GM23338 (cell line): ENCODE data around the gene LUZP2. TPM values are rescaled to one million over a fixed set of nuclear protein-coding genes. Genes with fewer than 3 reads are reported as not detected.

Experiments used
- ATAC-seq: fragments of 200-7000 bp; cut with Tn5 transposase; 3 replicates; pipeline ENCODE4 v1.9.1; 2020
- DNase-seq: peaks from one replicate; pipeline ENCODE4 v3.0.0-alpha.2; 2015; ENCODE audit warnings: low spot score
- H2AFZ ChIP-seq: fragments of 200-600 bp; sonication (generic); 2 replicates; pipeline ENCODE4 v1.8.0; 2016; ENCODE audit warnings: antibody characterized with exemption, mild to moderate bottlenecking, moderate library complexity
- H3F3A ChIP-seq: fragments of 200-600 bp; sonication (generic); replicated peaks from 2 replicates; pipeline ENCODE4 v1.8.0; 2017; ENCODE audit warnings: antibody characterized with exemption, mixed run types, low read depth
- H3K27ac ChIP-seq: fragments of 200-600 bp; sonication (generic); 2 replicates; pipeline ENCODE4 v1.6.1; 2016; ENCODE audit warnings: low read depth
- H3K27me3 ChIP-seq: fragments of 200-600 bp; sonication (generic); 2 replicates; pipeline ENCODE4 v1.8.0; 2016; ENCODE audit warnings: mild to moderate bottlenecking, mixed run types, moderate library complexity; ENCODE audit not compliant: insufficient read depth
- H3K36me3 ChIP-seq: fragments of 200-600 bp; sonication (generic); 2 replicates; pipeline ENCODE4 v1.8.0; 2016; ENCODE audit warnings: mild to moderate bottlenecking; ENCODE audit not compliant: insufficient read depth
- H3K4me1 ChIP-seq: fragments of 200-600 bp; sonication (generic); 2 replicates; pipeline ENCODE4 v1.8.0; 2016; ENCODE audit warnings: mild to moderate bottlenecking, moderate library complexity; ENCODE audit not compliant: insufficient read depth
- H3K4me2 ChIP-seq: fragments of 200-600 bp; sonication (generic); 2 replicates; pipeline ENCODE4 v1.7.1; 2017; ENCODE audit warnings: mixed run types
- H3K4me3 ChIP-seq: fragments of 200-600 bp; sonication (generic); 2 replicates; pipeline ENCODE4 v1.6.1; 2016; ENCODE audit warnings: mixed run types
- H3K79me2 ChIP-seq: fragments of 200-600 bp; sonication (generic); replicated peaks from 2 replicates; pipeline ENCODE4 v1.8.0; 2017; ENCODE audit warnings: mild to moderate bottlenecking; ENCODE audit not compliant: insufficient read depth
- H3K9me2 ChIP-seq: fragments of 200-600 bp; sonication (generic); 2 replicates; pipeline ENCODE4 v1.8.0; 2017; ENCODE audit not compliant: insufficient read depth
- H4K20me1 ChIP-seq: fragments of 200-600 bp; sonication (generic); replicated peaks from 2 replicates; pipeline ENCODE4 v1.8.0; 2017; ENCODE audit warnings: mild to moderate bottlenecking; ENCODE audit not compliant: insufficient read depth
- H3K27ac Mint-ChIP-seq: 2 replicates; pipeline ENCODE4 v1.8.0; 2020; ENCODE audit warnings: inconsistent platforms, mild to moderate bottlenecking, moderate library complexity, mixed read lengths
- H3K27me3 Mint-ChIP-seq: 3 replicates; pipeline ENCODE4 v1.8.0; 2022; ENCODE audit warnings: low read depth, mild to moderate bottlenecking, moderate library complexity, mixed read lengths, inconsistent platforms; ENCODE audit not compliant: insufficient read depth, poor library complexity
- H3K36me3 Mint-ChIP-seq: 3 replicates; pipeline ENCODE4 v1.8.0; 2021; ENCODE audit warnings: low read depth, mild to moderate bottlenecking, inconsistent platforms, moderate library complexity, mixed read lengths
- H3K4me1 Mint-ChIP-seq: 3 replicates; pipeline ENCODE4 v1.8.0; 2020; ENCODE audit warnings: mild to moderate bottlenecking, inconsistent platforms, mixed read lengths
- H3K4me3 Mint-ChIP-seq: 3 replicates; pipeline ENCODE4 v1.8.0; 2021; ENCODE audit warnings: moderate library complexity, mild to moderate bottlenecking, inconsistent platforms, mixed read lengths
- H3K9me3 Mint-ChIP-seq: 3 replicates; pipeline ENCODE4 v1.8.0; 2020; ENCODE audit warnings: moderate library complexity, mild to moderate bottlenecking, inconsistent platforms, mixed read lengths
- CREB1 ChIP-seq: fragments of 250-450 bp; sonication (Bioruptor Pico); IDR thresholded peaks from 2 replicates; pipeline ENCODE4 v1.5.0; 2020; ENCODE audit warnings: low read depth, mild to moderate bottlenecking, moderate library complexity
- CTCF ChIP-seq, 2 experiments: fragments of 200-600 bp in 1 of 2; sonication (generic) in 1 of 2; conservative IDR thresholded peaks; 2 replicates each; pipeline versions ENCODE4 v1.5.1 to v1.6.1; 2016 to 2017; ENCODE audit warnings: antibody characterized with exemption in 2 of 2, low read depth in 2 of 2, mild to moderate bottlenecking in 2 of 2, moderate library complexity in 1 of 2
- NANOG ChIP-seq: IDR thresholded peaks from 2 replicates; pipeline ENCODE4 v1.6.1; 2016; ENCODE audit warnings: antibody characterized with exemption, borderline replicate concordance
- polyA plus RNA-seq: library from polyadenylated mRNA; unstranded; fragments of >200 nt; fragmentation: Nextera tagmentation; extraction: Ambion mirVana; gene quantifications from 2 replicates; pipeline ENCODE4 v1.2.1, GENCODE V29; 2016
- total RNA-seq: library from RNA; depleted of rRNA; stranded (reverse); fragments of >200 nt; shearing (Covaris generic); gene quantifications from 2 replicates; pipeline ENCODE4 v1.2.3, GENCODE V29; 2014
- TF ChIP-seq, protein P1 (sequence below): IDR thresholded peaks from one replicate; pipeline ENCODE4 v1.6.1; 2018; ENCODE audit warnings: antibody characterized with exemption; ENCODE audit not compliant: unreplicated experiment
- TF ChIP-seq, protein P2 (sequence below): fragments of 250-450 bp; sonication (Bioruptor Pico); IDR thresholded peaks from 2 replicates; pipeline ENCODE4 v1.5.0; 2020; ENCODE audit warnings: mild to moderate bottlenecking, moderate library complexity

LUZP2 gene
- total and polyA plus RNA-seq, 2 experiments from 2014 or later = 2.0 to 9.2 TPM

DNA sequence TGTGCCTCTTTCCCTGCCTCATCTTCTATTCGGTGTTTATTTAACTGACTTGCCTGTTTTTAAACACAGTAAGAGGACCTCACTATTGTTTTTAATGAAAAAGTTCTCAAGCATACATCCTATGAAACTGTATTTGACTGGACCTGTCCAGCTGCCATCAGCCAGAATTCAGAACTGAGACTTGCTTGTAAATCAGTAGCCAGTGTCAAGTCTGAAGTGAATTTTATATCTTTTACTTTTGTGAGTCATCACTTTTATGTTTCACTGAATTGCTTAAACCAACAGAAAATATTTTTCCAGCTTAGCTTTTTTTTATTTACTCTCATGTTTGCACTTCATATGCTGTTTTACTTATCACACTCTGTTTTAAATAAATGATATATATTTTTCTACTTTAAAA lies 88.3 kb downstream of the LUZP2 start:
- TF ChIP-seq, protein P1, sequence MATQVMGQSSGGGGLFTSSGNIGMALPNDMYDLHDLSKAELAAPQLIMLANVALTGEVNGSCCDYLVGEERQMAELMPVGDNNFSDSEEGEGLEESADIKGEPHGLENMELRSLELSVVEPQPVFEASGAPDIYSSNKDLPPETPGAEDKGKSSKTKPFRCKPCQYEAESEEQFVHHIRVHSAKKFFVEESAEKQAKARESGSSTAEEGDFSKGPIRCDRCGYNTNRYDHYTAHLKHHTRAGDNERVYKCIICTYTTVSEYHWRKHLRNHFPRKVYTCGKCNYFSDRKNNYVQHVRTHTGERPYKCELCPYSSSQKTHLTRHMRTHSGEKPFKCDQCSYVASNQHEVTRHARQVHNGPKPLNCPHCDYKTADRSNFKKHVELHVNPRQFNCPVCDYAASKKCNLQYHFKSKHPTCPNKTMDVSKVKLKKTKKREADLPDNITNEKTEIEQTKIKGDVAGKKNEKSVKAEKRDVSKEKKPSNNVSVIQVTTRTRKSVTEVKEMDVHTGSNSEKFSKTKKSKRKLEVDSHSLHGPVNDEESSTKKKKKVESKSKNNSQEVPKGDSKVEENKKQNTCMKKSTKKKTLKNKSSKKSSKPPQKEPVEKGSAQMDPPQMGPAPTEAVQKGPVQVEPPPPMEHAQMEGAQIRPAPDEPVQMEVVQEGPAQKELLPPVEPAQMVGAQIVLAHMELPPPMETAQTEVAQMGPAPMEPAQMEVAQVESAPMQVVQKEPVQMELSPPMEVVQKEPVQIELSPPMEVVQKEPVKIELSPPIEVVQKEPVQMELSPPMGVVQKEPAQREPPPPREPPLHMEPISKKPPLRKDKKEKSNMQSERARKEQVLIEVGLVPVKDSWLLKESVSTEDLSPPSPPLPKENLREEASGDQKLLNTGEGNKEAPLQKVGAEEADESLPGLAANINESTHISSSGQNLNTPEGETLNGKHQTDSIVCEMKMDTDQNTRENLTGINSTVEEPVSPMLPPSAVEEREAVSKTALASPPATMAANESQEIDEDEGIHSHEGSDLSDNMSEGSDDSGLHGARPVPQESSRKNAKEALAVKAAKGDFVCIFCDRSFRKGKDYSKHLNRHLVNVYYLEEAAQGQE = no peak
- TF ChIP-seq CREB1 (no peak), NANOG (no peak), CTCF (conservative IDR thresholded peaks at IDR 0.05; ENCODE audit: low read depth in 2 of 2) (no peak)
- TF ChIP-seq, protein P2, sequence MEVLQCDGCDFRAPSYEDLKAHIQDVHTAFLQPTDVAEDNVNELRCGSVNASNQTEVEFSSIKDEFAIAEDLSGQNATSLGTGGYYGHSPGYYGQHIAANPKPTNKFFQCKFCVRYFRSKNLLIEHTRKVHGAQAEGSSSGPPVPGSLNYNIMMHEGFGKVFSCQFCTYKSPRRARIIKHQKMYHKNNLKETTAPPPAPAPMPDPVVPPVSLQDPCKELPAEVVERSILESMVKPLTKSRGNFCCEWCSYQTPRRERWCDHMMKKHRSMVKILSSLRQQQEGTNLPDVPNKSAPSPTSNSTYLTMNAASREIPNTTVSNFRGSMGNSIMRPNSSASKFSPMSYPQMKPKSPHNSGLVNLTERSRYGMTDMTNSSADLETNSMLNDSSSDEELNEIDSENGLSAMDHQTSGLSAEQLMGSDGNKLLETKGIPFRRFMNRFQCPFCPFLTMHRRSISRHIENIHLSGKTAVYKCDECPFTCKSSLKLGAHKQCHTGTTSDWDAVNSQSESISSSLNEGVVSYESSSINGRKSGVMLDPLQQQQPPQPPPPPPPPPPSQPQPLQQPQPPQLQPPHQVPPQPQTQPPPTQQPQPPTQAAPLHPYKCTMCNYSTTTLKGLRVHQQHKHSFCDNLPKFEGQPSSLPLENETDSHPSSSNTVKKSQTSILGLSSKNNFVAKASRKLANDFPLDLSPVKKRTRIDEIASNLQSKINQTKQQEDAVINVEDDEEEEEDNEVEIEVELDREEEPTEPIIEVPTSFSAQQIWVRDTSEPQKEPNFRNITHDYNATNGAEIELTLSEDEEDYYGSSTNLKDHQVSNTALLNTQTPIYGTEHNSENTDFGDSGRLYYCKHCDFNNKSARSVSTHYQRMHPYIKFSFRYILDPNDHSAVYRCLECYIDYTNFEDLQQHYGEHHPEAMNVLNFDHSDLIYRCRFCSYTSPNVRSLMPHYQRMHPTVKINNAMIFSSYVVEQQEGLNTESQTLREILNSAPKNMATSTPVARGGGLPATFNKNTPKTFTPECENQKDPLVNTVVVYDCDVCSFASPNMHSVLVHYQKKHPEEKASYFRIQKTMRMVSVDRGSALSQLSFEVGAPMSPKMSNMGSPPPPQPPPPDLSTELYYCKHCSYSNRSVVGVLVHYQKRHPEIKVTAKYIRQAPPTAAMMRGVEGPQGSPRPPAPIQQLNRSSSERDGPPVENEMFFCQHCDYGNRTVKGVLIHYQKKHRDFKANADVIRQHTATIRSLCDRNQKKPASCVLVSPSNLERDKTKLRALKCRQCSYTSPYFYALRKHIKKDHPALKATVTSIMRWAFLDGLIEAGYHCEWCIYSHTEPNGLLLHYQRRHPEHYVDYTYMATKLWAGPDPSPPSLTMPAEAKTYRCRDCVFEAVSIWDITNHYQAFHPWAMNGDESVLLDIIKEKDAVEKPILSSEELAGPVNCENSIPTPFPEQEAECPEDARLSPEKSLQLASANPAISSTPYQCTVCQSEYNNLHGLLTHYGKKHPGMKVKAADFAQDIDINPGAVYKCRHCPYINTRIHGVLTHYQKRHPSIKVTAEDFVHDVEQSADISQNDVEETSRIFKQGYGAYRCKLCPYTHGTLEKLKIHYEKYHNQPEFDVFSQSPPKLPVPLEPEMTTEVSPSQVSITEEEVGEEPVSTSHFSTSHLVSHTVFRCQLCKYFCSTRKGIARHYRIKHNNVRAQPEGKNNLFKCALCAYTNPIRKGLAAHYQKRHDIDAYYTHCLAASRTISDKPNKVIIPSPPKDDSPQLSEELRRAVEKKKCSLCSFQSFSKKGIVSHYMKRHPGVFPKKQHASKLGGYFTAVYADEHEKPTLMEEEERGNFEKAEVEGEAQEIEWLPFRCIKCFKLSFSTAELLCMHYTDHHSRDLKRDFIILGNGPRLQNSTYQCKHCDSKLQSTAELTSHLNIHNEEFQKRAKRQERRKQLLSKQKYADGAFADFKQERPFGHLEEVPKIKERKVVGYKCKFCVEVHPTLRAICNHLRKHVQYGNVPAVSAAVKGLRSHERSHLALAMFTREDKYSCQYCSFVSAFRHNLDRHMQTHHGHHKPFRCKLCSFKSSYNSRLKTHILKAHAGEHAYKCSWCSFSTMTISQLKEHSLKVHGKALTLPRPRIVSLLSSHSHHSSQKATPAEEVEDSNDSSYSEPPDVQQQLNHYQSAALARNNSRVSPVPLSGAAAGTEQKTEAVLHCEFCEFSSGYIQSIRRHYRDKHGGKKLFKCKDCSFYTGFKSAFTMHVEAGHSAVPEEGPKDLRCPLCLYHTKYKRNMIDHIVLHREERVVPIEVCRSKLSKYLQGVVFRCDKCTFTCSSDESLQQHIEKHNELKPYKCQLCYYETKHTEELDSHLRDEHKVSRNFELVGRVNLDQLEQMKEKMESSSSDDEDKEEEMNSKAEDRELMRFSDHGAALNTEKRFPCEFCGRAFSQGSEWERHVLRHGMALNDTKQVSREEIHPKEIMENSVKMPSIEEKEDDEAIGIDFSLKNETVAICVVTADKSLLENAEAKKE (CRISPR knock-in tag) = no peak
- H3K4me1 ChIP-seq = no peaks in the 10 kb centered on the region
- no peaks in the 10 kb centered on the region for H3K27me3 ChIP-seq
- no peaks in the 10 kb centered on the region for H3K4me1 Mint-ChIP-seq
- H3K36me3 Mint-ChIP-seq = no peaks in the 10 kb centered on the region
- no peaks in the 10 kb centered on the region for H4K20me1 ChIP-seq
- no peak overlapping the region for H3K4me2 ChIP-seq
- DNase-seq (no peak), ATAC-seq (no peak)
- no peaks in the 10 kb centered on the region for H3F3A ChIP-seq
- no peak overlapping the region for H3K27ac ChIP-seq
- no peaks in the 10 kb centered on the region for H3K9me3 Mint-ChIP-seq
- H2AFZ ChIP-seq = no peak overlapping the region
- no peak overlapping the region for H3K4me3 Mint-ChIP-seq
- no peaks in the 10 kb centered on the region for H3K27me3 Mint-ChIP-seq
- H3K27ac Mint-ChIP-seq = no peak overlapping the region
- no peaks in the 10 kb centered on the region for H3K9me2 ChIP-seq
- H3K4me3 ChIP-seq = no peak overlapping the region
- H3K79me2 ChIP-seq = no peaks in the 10 kb centered on the region
- H3K36me3 ChIP-seq = no peaks in the 10 kb centered on the region
